HepG2 (cell line): ENCODE results near the gene POU5F1.

Source experiments
- EEA1 ChIP-seq: sonication (generic); formaldehyde crosslinking; IDR thresholded peaks from 2 replicates; pipeline ENCODE4 v1.5.1; 2020; ENCODE audit warnings: mild to moderate bottlenecking, missing genetic modification reagents, borderline replicate concordance
- PAX8 ChIP-seq: sonication (generic); formaldehyde crosslinking; IDR thresholded peaks from 2 replicates; pipeline ENCODE4 v1.8.0; 2022; ENCODE audit warnings: mild to moderate bottlenecking, missing genetic modification reagents, borderline replicate concordance
- PLSCR1 ChIP-seq: sonication (generic); formaldehyde crosslinking; IDR thresholded peaks from 2 replicates; pipeline ENCODE4 v1.5.0; 2020; ENCODE audit warnings: missing genetic modification reagents, mild to moderate bottlenecking, borderline replicate concordance
- POLR2AphosphoS2 ChIP-seq: IDR thresholded peaks from 2 replicates; pipeline ENCODE4 v1.6.1; 2011; ENCODE audit warnings: low read depth, low read length, improper control_type of control experiment
- POLR2AphosphoS5 ChIP-seq: IDR thresholded peaks from 2 replicates; pipeline ENCODE4 v1.6.1; 2012; ENCODE audit warnings: low read depth, low read length
- PREB ChIP-seq: sonication (generic); formaldehyde crosslinking; IDR thresholded peaks from 2 replicates; pipeline ENCODE4 v1.4.0; 2020; ENCODE audit warnings: missing genetic modification reagents
- RARA ChIP-seq: IDR thresholded peaks from 2 replicates; pipeline ENCODE4 v1.6.1; 2016; ENCODE audit warnings: missing genetic modification reagents, missing compliant biosample characterization
- RXRA ChIP-seq: sonication (generic); formaldehyde crosslinking; IDR thresholded peaks from 2 replicates; pipeline ENCODE4 v1.5.1; 2020; ENCODE audit warnings: missing genetic modification reagents
- YY1 ChIP-seq: IDR thresholded peaks from 2 replicates; pipeline ENCODE4 v1.6.1; 2011; ENCODE audit warnings: low read length, low read depth, moderate library complexity, mild to moderate bottlenecking; ENCODE audit not compliant: insufficient read depth, insufficient replicate concordance
- ZBTB34 ChIP-seq: sonication (generic); formaldehyde crosslinking; IDR thresholded peaks from 2 replicates; pipeline ENCODE4 v1.8.0; 2022; ENCODE audit warnings: mild to moderate bottlenecking, missing genetic modification reagents

GRCh38 chr6:31179042-31179386 is 8.5 kb upstream of the POU5F1 start:
- TF ChIP-seq PAX8 (no peak), POLR2AphosphoS2 (no peak), RARA (no peak), PREB (CRISPR knock-in tag) (no peak), PLSCR1 (CRISPR knock-in tag) (no peak), EEA1 (CRISPR knock-in tag) (no peak), POLR2AphosphoS5 (no peak), ZBTB34 (CRISPR knock-in tag) (no peak), RXRA (CRISPR knock-in tag) (no peak), YY1 (no peak)
